ENCODE measurements around the gene MYRF.

DNA sequence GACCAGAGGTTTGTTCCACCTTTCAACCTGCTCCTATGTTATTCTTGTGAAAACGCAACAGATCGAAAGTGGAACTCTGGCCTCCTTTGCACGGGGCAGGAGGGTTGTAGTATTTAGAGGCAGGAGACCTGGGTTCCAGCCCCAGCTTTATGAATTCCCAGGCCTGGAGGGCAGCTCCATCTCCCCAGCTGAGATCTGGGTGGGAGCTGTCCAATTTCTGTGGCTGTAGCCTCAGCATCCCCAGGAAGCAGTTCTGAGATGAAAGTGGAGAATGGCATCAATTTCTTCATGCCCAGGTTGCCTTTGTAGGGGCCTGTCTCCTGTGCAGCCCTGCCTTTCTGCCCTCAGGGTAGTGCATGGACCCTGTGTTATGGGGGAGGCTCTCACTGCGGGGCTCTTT, 79.8 kb downstream of the MYRF start:
- no peak for TF ChIP-seq POLR2AphosphoS5 (IDR thresholded peaks at IDR 0.05)
- TF ChIP-seq, protein P1, sequence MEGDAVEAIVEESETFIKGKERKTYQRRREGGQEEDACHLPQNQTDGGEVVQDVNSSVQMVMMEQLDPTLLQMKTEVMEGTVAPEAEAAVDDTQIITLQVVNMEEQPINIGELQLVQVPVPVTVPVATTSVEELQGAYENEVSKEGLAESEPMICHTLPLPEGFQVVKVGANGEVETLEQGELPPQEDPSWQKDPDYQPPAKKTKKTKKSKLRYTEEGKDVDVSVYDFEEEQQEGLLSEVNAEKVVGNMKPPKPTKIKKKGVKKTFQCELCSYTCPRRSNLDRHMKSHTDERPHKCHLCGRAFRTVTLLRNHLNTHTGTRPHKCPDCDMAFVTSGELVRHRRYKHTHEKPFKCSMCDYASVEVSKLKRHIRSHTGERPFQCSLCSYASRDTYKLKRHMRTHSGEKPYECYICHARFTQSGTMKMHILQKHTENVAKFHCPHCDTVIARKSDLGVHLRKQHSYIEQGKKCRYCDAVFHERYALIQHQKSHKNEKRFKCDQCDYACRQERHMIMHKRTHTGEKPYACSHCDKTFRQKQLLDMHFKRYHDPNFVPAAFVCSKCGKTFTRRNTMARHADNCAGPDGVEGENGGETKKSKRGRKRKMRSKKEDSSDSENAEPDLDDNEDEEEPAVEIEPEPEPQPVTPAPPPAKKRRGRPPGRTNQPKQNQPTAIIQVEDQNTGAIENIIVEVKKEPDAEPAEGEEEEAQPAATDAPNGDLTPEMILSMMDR (IDR thresholded peaks at IDR 0.05) = no peak
- no peak for TF ChIP-seq EP300 (IDR thresholded peaks at IDR 0.05)

Measured in stomach (tissue), 4 donors.